OCI-LY1 (cell line): ENCODE data around the gene OR13C4.

ENCODE experiments used
- H2AFZ ChIP-seq: fragments of 200-600 bp; sonication (generic), shearing (Covaris generic); 2 replicates; pipeline ENCODE4 v1.6.0; 2014; ENCODE audit warnings: antibody characterized with exemption, mild to moderate bottlenecking, low read length
- H3F3A ChIP-seq: fragments of 200-600 bp; sonication (generic), shearing (Covaris generic); 2 replicates; pipeline ENCODE4 v1.6.0; 2014; ENCODE audit warnings: mild to moderate bottlenecking, antibody characterized with exemption, low read length, moderate library complexity; ENCODE audit not compliant: insufficient read depth
- H3K27ac ChIP-seq: fragments of 200-600 bp; sonication (generic); 2 replicates; pipeline ENCODE4 v1.5.1; 2014; ENCODE audit warnings: low read length, mixed run types, mild to moderate bottlenecking, low read depth; ENCODE audit not compliant: poor library complexity, severe bottlenecking
- H3K27me3 ChIP-seq: fragments of 200-600 bp; sonication (generic); 2 replicates; pipeline ENCODE4 v1.6.0; 2014; ENCODE audit warnings: antibody characterized with exemption, mild to moderate bottlenecking, low read length, moderate library complexity; ENCODE audit not compliant: insufficient read depth
- H3K36me3 ChIP-seq: fragments of 200-600 bp; sonication (generic); 2 replicates; pipeline ENCODE4 v1.6.1; 2014; ENCODE audit warnings: mild to moderate bottlenecking, antibody characterized with exemption, low read length, moderate library complexity, mixed read lengths; ENCODE audit not compliant: insufficient read depth
- H3K4me1 ChIP-seq: fragments of 200-600 bp; sonication (generic); 2 replicates; pipeline ENCODE4 v1.5.1; 2014; ENCODE audit warnings: mild to moderate bottlenecking, low read length, moderate library complexity; ENCODE audit not compliant: insufficient read depth, severe bottlenecking
- H3K4me2 ChIP-seq: fragments of 200-600 bp; sonication (generic), shearing (Covaris generic); 2 replicates; pipeline ENCODE4 v1.6.1; 2014; ENCODE audit warnings: low read length
- H3K4me3 ChIP-seq: fragments of 200-600 bp; sonication (generic); 2 replicates; pipeline ENCODE4 v1.5.1; 2014; ENCODE audit warnings: low read length, low read depth, mild to moderate bottlenecking, mixed read lengths; ENCODE audit not compliant: poor library complexity, severe bottlenecking
- H3K79me2 ChIP-seq: fragments of 200-600 bp; shearing (Covaris generic); 2 replicates; pipeline ENCODE4 v1.6.1; 2016; ENCODE audit warnings: mixed run types, low read length, mixed read lengths; ENCODE audit not compliant: insufficient read depth
- H3K9ac ChIP-seq: fragments of 200-600 bp; sonication (generic), shearing (Covaris generic); 2 replicates; pipeline ENCODE4 v1.6.1; 2014; ENCODE audit warnings: mild to moderate bottlenecking, low read length, mixed read lengths
- H3K9me2 ChIP-seq: fragments of 200-600 bp; sonication (generic), shearing (Covaris generic); 2 replicates; pipeline ENCODE4 v1.6.1; 2014; ENCODE audit warnings: low read depth, mild to moderate bottlenecking, low read length, mixed read lengths
- H3K9me3 ChIP-seq: fragments of 200-600 bp; shearing (Covaris generic); 2 replicates; pipeline ENCODE4 v1.6.1; 2014; ENCODE audit warnings: low read length, mixed read lengths
- H4K20me1 ChIP-seq: fragments of 200-600 bp; sonication (generic), shearing (Covaris generic); 2 replicates; pipeline ENCODE4 v1.6.0; 2016; ENCODE audit warnings: mild to moderate bottlenecking, low read length; ENCODE audit not compliant: insufficient read depth
- CTCF ChIP-seq: fragments of 200-600 bp; sonication (generic), shearing (Covaris generic); IDR thresholded peaks from 2 replicates; pipeline ENCODE4 v1.5.1; 2017; ENCODE audit warnings: mild to moderate bottlenecking, antibody characterized with exemption, low read length, moderate library complexity, mixed read lengths
- EZH2 ChIP-seq: fragments of 200-600 bp; sonication (generic), shearing (Covaris generic); IDR thresholded peaks from 2 replicates; pipeline ENCODE4 v1.8.0; 2017; ENCODE audit warnings: borderline replicate concordance, mixed run types, mild to moderate bottlenecking, antibody characterized with exemption, low read length, moderate library complexity, mixed read lengths

The OR13C4 gene

GRCh38 chr9:104555521-104555920 is 28.5 kb upstream of the OR13C4 start:
- Histone ChIP-seq H3K36me3 (no peaks in the 10 kb centered on the region), H3K4me2 (no peak overlapping the region), H3K4me1 (no peaks in the 10 kb centered on the region), H4K20me1 (no peaks in the 10 kb centered on the region), H3K4me3 (no peak overlapping the region), H3K27me3 (no peaks in the 10 kb centered on the region), H3K9me3 (no peaks in the 10 kb centered on the region), H3K9ac (no peak overlapping the region), H3K9me2 (no peaks in the 10 kb centered on the region), H3F3A (no peaks in the 10 kb centered on the region), H3K79me2 (no peaks in the 10 kb centered on the region), H3K27ac (no peak overlapping the region), H2AFZ (no peak overlapping the region)
- TF ChIP-seq CTCF = no peak
- no peak for TF ChIP-seq EZH2

- H3K9me2 ChIP-seq = no peaks in the 10 kb centered on the region
- H3K36me3 ChIP-seq = no peaks in the 10 kb centered on the region
- H3K4me2 ChIP-seq = no peak overlapping the region
- H4K20me1 ChIP-seq = no peaks in the 10 kb centered on the region
- no peaks in the 10 kb centered on the region for H3K27me3 ChIP-seq
- no peaks in the 10 kb centered on the region for H3F3A ChIP-seq
- H3K4me3 ChIP-seq = no peak overlapping the region
- H3K9ac ChIP-seq = no peak overlapping the region
- H3K4me1 ChIP-seq = no peaks in the 10 kb centered on the region
- H3K9me3 ChIP-seq = no peaks in the 10 kb centered on the region
- no peak overlapping the region for H2AFZ ChIP-seq
- no peak for TF ChIP-seq EZH2
- no peak for TF ChIP-seq CTCF
- H3K27ac ChIP-seq = no peak overlapping the region
- no peaks in the 10 kb centered on the region for H3K79me2 ChIP-seq
Measured at GRCh38 chr9:104553261-104553660, 26.3 kb upstream of the OR13C4 start.

- Histone ChIP-seq H2AFZ (no peak overlapping the region), H3K79me2 (no peaks in the 10 kb centered on the region), H3F3A (no peaks in the 10 kb centered on the region), H3K4me2 (no peak overlapping the region), H3K9ac (no peak overlapping the region), H3K9me2 (no peaks in the 10 kb centered on the region), H3K9me3 (no peaks in the 10 kb centered on the region), H3K4me3 (no peak overlapping the region), H4K20me1 (no peaks in the 10 kb centered on the region), H3K27me3 (no peaks in the 10 kb centered on the region), H3K4me1 (no peaks in the 10 kb centered on the region), H3K36me3 (no peaks in the 10 kb centered on the region), H3K27ac (no peak overlapping the region)
- no peak for TF ChIP-seq CTCF
- TF ChIP-seq EZH2 = no peak
Measured at GRCh38 chr9:104544644-104545043, 17.6 kb upstream of the OR13C4 start.
